ENCODE results near the gene UNC50. TPM values are rescaled to one million over a fixed set of nuclear protein-coding genes. Genes with fewer than 3 reads are reported as not detected.

The UNC50 gene
- total RNA-seq, 3 donors from 2014 or later: 30.2 to 39.1 (median 35.9) TPM

DNA sequence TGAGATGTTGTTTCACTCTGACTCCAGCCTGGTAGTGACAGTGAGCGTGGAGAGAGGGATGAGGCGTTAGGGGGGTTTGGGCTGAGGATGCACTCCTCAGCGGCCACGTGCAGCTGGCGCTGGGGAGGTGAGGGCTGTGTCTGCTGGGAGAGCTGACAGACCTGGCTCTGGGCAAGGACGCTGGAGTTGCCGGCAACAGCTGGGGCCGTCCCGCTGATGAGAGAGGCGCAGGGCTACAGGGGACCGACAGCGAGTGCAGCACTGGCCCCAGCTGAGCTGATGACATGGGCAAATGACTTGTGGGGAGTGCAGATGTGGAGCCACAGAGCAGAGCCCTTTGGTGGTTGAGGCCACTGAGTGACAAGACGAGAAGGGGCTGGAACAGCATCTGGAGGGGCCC lies 38.5 kb upstream of the UNC50 start:
- Mint-ChIP-seq H3K36me3 (ENCODE audit: insufficient read depth) (peaks cover 45% of the 10 kb centered on the region), H3K27me3 (ENCODE audit: low read depth) (no peaks in the 10 kb centered on the region), H3K4me1 (ENCODE audit: low read depth) (no peaks in the 10 kb centered on the region), H3K4me3 (no peak overlapping the region), H3K9me3 (no peaks in the 10 kb centered on the region)
- ATAC-seq (no peak), DNase-seq (no peak)

DNA sequence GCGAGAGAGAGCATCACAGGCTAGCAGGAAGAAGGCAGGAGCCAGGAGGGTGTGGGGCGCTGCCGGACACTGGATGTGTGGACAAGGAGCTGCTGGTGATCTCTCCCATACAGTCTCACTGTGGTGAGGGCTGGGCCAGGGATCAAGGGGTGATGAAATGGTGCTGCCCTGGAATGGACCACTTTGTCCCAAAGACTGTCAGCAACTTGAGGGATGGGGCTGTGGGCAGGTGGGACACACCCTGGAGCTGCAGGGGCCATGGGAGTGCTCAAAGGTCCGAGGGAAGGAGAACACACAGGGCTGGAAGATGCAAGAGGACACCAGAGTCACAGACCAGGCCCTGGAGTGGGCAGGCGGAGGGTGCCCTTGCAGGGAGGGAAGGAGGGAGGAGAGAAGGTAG lies 38.0 kb upstream of the UNC50 start:
- no peak overlapping the region for H3K4me3 Mint-ChIP-seq
- peaks cover 42% of the 10 kb centered on the region for H3K36me3 Mint-ChIP-seq (ENCODE audit: insufficient read depth)
- H3K4me1 Mint-ChIP-seq (ENCODE audit: low read depth): no peaks in the 10 kb centered on the region
- no peaks in the 10 kb centered on the region for H3K27me3 Mint-ChIP-seq (ENCODE audit: low read depth)
- DNase-seq (no peak), ATAC-seq (no peak)
- H3K9me3 Mint-ChIP-seq: no peaks in the 10 kb centered on the region

DNA sequence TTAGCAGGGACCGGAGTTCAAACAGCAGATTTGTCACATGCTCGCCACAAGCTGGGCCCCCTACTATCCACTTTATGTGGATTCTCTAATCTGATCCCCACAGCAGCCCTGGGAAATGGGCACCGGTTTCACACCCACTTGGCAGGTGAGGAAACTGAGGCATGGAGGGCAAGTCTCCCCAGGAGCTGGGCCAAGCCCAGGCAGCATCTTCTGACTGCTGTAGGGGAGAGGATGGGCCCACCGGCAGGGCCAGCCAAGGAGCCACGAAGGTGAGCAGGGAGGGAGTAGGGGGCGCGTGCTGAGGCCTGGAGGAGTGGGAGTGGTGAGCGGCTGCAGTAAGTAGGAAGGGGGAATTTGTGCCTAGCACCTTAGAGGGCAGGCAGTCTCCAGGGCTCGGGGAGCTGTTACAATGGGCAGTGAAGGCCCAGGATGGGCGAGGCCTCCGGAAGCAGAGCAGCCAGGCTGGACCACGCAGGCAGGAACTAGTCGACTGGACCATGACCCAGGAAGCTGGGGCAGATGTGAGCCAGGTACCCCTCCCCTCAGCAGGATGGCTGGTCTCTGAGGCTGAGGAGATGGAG lies 37.2 kb upstream of the UNC50 start:
- DNase-seq (no peak), ATAC-seq (no peak)
- peaks cover 40% of the 10 kb centered on the region for H3K36me3 Mint-ChIP-seq (ENCODE audit: insufficient read depth)
- no peaks in the 10 kb centered on the region for H3K4me1 Mint-ChIP-seq (ENCODE audit: low read depth)
- H3K9me3 Mint-ChIP-seq: no peaks in the 10 kb centered on the region
- no peak overlapping the region for H3K4me3 Mint-ChIP-seq
- H3K27me3 Mint-ChIP-seq (ENCODE audit: low read depth): no peaks in the 10 kb centered on the region

DNA sequence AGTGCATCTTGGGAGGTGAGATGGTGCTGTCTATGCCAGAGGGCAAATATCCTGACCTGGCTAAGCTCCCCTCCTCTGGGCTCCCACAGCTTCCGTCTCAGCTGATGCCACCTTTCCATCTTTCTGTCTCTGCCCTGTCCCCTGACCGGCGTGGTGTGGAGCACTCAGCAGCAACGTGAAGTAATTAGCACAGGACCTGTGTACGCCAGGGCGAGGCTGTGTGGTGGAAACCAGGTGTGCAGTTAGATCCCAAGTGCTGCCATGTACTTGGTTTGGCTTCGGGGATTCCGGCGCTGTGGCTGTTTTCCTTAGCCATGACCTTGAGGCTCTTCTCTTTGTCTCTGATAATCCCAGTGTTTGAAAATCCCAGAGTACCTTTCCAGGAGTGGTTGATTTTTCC lies 36.6 kb upstream of the UNC50 start:
- H3K4me1 Mint-ChIP-seq (ENCODE audit: low read depth): no peaks in the 10 kb centered on the region
- no peak overlapping the region for H3K4me3 Mint-ChIP-seq
- H3K9me3 Mint-ChIP-seq: no peaks in the 10 kb centered on the region
- no peak for ATAC-seq
- DNase-seq: no peak
- peaks cover 37% of the 10 kb centered on the region for H3K36me3 Mint-ChIP-seq (ENCODE audit: insufficient read depth)
- no peaks in the 10 kb centered on the region for H3K27me3 Mint-ChIP-seq (ENCODE audit: low read depth)

DNA sequence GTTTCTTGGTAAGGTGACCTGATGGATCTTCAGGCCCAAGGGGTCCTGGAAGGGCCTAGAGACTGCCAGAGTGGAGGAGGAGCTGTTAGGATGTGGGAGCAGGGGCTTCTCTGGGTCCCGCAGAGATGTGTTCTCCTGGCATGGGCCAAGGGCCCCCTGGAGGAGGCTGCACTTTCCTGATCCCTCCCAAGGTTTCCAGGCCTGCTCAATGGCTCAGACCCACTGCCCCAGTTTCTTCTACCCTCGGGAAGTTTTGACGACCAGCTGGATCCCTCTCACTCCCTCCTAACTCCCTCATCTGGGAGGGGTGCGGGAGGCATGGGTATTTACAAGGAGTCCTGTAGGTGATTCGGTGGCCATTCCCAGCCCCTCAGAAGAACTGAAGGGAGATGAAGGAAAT lies 36.2 kb upstream of the UNC50 start:
- H3K27me3 Mint-ChIP-seq (ENCODE audit: low read depth): no peaks in the 10 kb centered on the region
- no peaks in the 10 kb centered on the region for H3K4me1 Mint-ChIP-seq (ENCODE audit: low read depth)
- no peak for ATAC-seq
- H3K9me3 Mint-ChIP-seq: no peaks in the 10 kb centered on the region
- H3K36me3 Mint-ChIP-seq (ENCODE audit: insufficient read depth): peaks cover 33% of the 10 kb centered on the region
- no peak overlapping the region for H3K4me3 Mint-ChIP-seq
- no peak for DNase-seq

DNA sequence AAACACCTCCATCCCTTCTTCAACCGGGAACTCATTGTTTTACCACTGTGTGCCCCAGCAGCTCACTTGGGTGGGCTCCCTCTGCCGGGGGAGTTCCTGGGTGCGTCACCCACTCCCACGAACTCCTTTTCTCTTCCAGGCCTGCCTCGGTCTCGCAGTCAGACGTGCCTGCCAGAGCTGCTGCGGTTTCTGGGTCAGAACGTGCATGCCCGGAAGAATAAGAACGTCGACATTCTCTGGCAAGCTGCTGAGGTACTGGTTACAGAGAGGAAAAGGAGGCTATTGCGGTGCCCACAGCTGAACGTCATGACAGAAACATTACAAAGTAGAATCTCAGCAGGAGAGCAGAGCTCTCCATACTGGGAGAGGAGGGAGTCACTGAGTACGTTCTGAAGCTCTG lies 35.7 kb upstream of the UNC50 start:
- H3K4me1 Mint-ChIP-seq (ENCODE audit: low read depth): no peaks in the 10 kb centered on the region
- H3K9me3 Mint-ChIP-seq: no peaks in the 10 kb centered on the region
- ATAC-seq: no peak
- no peak overlapping the region for H3K4me3 Mint-ChIP-seq
- H3K36me3 Mint-ChIP-seq (ENCODE audit: insufficient read depth): peaks cover 33% of the 10 kb centered on the region
- no peak for DNase-seq
- no peaks in the 10 kb centered on the region for H3K27me3 Mint-ChIP-seq (ENCODE audit: low read depth)

DNA sequence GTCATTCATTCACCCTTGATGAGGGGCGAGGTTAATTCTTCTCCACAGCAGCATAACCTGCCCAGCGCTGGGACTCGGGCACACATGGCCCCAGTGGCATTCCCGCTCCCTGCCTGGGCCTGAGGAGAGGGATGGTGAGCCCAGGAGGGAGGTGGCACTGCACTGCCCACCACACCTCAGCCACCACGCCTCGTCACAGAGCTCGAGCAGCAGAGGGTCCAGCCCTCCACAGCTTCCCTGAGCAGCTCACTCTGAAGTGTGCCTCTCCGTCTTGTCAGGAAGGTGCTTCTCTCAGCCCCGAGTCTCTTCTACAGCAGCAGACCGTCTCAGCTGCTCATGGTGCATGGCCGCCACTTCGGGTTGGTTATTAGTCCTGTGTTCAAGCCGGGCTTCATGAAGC lies 35.0 kb upstream of the UNC50 start:
- H3K9me3 Mint-ChIP-seq: no peaks in the 10 kb centered on the region
- no peaks in the 10 kb centered on the region for H3K27me3 Mint-ChIP-seq (ENCODE audit: low read depth)
- ATAC-seq (no peak), DNase-seq (no peak)
- H3K36me3 Mint-ChIP-seq (ENCODE audit: insufficient read depth): peaks cover 34% of the 10 kb centered on the region
- H3K4me1 Mint-ChIP-seq (ENCODE audit: low read depth): no peaks in the 10 kb centered on the region
- H3K4me3 Mint-ChIP-seq: no peak overlapping the region

DNA sequence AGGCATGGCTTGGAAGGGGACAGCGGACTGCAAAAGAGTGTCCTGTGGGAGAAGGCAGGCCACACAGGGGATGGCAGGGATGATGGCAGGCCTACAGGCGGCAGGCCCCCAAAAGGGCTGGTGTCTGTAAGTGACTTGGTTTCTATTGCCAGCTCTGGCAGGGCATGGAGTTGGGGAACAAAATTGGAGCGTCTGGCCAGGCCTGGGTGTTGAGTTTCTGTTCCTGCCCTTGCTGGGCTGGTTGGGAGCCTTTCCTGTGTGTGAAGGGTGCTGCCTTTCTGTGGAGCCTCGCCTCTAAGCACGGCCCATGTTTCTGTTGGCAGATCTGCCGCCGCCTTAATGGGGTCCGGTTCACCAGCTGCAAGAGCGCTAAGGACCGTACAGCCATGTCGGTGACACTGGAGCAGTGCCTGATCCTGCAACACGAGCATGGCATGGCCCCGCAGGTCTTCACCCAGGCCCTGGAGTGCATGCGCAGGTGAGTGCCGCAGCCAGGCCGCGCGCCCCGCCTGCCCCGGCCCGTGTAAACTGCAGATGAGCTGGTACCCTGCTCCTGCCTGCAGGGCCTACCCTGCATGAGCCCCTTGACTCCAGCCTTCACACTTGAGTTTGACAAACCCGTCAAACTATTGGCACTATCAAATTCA lies 31.6 kb upstream of the UNC50 start:
- Mint-ChIP-seq H3K9me3 (no peaks in the 10 kb centered on the region), H3K4me1 (ENCODE audit: low read depth) (no peaks in the 10 kb centered on the region), H3K4me3 (no peak overlapping the region), H3K36me3 (ENCODE audit: insufficient read depth) (peaks cover 31% of the 10 kb centered on the region), H3K27me3 (ENCODE audit: low read depth) (no peaks in the 10 kb centered on the region)
- DNase-seq (no peak), ATAC-seq (no peak)

DNA sequence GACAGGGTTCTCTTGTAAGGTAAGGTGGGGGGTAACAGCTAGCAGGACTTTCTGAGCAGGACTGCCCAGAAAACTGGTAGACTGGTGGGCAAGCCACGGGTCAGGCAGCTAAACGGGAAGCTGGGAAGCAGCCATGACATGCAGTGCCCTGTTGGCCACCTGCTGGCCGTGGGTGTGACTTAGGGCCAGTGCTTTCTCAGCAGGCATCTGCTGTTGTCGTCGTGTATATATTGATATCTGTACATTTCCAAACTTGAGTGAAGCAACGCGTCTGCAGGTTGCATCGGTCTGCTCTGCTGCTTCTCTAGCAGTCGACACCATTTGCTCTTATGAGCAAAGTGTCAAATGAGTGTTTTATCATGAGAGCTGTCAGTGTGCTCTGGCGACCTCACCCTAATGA lies 31.1 kb upstream of the UNC50 start:
- Mint-ChIP-seq H3K27me3 (ENCODE audit: low read depth) (no peaks in the 10 kb centered on the region), H3K4me1 (ENCODE audit: low read depth) (no peaks in the 10 kb centered on the region), H3K36me3 (ENCODE audit: insufficient read depth) (peaks cover 35% of the 10 kb centered on the region), H3K4me3 (no peak overlapping the region), H3K9me3 (no peaks in the 10 kb centered on the region)
- ATAC-seq (no peak), DNase-seq (no peak)

DNA sequence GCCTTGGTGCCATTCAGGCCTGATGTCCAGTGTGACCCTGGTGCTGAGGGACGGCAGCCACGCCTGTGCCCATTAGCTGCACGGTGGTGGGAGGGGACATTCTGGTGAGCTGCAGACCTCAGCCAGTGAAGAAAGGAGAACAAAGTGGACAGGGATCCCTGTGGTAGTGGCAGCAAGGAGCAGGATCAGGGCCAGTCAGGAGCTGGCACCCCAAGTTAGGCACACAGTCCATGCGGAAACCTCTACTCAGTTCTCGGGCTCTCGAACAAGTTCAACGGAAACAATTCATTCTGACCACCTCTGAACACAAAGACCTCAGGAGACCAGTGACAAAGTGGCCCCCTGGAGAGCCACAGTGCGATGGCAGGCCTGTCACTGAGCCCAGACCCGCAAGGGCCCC lies 30.2 kb upstream of the UNC50 start:
- Mint-ChIP-seq H3K27me3 (ENCODE audit: low read depth) (no peaks in the 10 kb centered on the region), H3K4me3 (no peak overlapping the region), H3K36me3 (ENCODE audit: insufficient read depth) (peaks cover 31% of the 10 kb centered on the region), H3K4me1 (ENCODE audit: low read depth) (no peaks in the 10 kb centered on the region), H3K9me3 (no peaks in the 10 kb centered on the region)
- no peak for DNase-seq
- no peak for ATAC-seq

DNA sequence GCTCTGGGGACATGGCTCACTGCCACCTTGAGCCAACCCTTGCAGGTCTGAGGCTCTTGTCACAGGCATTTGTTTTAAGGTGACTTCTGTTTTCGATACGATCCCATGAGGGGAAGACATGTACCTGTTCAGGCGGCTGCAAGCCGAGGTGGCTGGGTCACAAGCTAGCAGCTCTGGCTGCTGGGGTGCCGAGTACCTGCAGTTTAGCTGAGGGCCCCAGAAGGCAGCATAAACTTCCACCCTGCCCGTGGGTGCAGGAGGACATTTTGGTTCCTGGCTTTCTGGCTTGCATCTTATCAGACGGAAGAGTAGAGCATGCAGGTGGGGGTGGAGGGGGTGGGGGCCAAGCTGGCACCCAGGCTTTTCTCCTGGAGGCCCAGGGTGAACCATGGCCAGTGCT lies 28.5 kb upstream of the UNC50 start:
- ATAC-seq (no peak), DNase-seq (no peak)
- Mint-ChIP-seq H3K27me3 (ENCODE audit: low read depth) (no peaks in the 10 kb centered on the region), H3K9me3 (no peaks in the 10 kb centered on the region), H3K4me3 (no peak overlapping the region), H3K36me3 (ENCODE audit: insufficient read depth) (peaks cover 34% of the 10 kb centered on the region), H3K4me1 (ENCODE audit: low read depth) (no peaks in the 10 kb centered on the region)

DNA sequence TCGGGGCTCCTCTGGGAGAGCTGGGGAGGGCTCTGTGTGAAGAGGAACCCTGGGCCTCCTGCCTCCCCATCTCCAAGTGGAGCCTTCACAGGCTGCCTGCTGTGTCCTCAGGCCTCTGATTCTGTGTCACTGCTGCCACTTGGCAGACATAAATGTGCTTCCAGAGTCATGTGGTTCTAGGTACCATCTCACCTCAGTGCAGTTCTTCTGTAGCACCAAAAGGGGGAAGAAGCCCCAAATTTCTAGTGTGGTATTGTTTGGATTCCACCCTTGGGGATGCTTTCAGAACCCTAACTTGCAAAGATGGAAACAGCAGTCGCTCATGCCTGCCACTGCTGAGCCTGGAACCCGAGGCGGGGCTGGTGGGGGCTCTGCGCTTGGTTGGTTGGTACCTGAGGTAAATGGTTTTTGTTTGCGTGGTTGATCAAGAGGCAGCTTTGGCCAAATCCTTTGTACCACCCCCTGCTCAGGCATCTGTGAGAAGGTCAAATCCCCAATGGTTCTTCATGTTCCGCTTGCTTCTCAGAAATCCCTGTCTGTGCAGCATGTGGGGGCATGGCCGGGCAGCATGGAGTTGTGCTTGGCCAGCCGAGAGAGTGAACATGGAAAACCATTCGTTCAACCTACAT lies 27.6 kb upstream of the UNC50 start:
- no peak for ATAC-seq
- Mint-ChIP-seq H3K36me3 (ENCODE audit: insufficient read depth) (peaks cover 31% of the 10 kb centered on the region), H3K4me1 (ENCODE audit: low read depth) (no peaks in the 10 kb centered on the region), H3K4me3 (no peak overlapping the region), H3K9me3 (no peaks in the 10 kb centered on the region), H3K27me3 (ENCODE audit: low read depth) (no peaks in the 10 kb centered on the region)
- no peak for DNase-seq

DNA sequence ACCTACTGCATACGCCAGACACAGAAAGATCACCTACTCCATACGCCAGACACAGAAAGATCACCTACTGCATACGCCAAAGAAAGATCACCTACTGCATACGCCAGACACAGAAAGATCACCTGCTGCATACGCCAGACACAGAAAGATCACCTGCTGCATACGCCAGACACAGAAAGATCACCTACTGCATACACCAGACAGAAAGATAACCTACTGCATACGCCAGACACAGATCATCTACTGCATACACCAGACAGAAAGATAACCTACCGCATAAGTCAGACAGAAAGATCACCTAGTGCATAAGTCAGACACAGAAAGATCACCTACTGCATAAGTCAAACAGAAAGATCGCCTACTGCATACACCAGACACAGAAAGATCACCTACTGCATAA lies 25.9 kb upstream of the UNC50 start:
- Mint-ChIP-seq H3K4me1 (ENCODE audit: low read depth) (peaks cover 3% of the 10 kb centered on the region), H3K36me3 (ENCODE audit: insufficient read depth) (peaks cover 33% of the 10 kb centered on the region), H3K27me3 (ENCODE audit: low read depth) (no peaks in the 10 kb centered on the region), H3K9me3 (no peaks in the 10 kb centered on the region), H3K4me3 (no peak overlapping the region)
- ATAC-seq: no peak
- no peak for DNase-seq

DNA sequence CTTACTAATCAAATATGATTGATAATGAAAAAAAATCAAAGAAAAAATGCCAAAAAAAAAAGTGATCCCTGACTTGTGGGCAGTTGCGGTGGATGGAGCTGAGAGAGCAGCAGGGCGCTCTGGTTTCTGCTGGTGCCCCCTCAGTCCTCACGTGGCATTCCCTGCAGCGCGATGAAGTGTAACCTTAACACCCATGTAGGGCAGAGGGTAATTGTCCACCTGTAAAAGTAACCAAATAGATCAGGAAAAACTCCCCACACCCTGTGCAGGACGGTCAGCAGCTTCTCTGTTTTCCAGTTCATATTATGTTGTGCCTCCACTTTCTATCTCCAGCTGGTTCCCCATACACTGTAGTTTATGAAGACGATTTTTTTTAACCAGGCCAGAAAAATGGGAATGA lies 25.1 kb upstream of the UNC50 start:
- ATAC-seq (no peak), DNase-seq (no peak)
- H3K4me1 Mint-ChIP-seq (ENCODE audit: low read depth): peaks cover 5% of the 10 kb centered on the region
- no peaks in the 10 kb centered on the region for H3K9me3 Mint-ChIP-seq
- no peaks in the 10 kb centered on the region for H3K27me3 Mint-ChIP-seq (ENCODE audit: low read depth)
- H3K4me3 Mint-ChIP-seq: no peak overlapping the region
- H3K36me3 Mint-ChIP-seq (ENCODE audit: insufficient read depth): peaks cover 28% of the 10 kb centered on the region

DNA sequence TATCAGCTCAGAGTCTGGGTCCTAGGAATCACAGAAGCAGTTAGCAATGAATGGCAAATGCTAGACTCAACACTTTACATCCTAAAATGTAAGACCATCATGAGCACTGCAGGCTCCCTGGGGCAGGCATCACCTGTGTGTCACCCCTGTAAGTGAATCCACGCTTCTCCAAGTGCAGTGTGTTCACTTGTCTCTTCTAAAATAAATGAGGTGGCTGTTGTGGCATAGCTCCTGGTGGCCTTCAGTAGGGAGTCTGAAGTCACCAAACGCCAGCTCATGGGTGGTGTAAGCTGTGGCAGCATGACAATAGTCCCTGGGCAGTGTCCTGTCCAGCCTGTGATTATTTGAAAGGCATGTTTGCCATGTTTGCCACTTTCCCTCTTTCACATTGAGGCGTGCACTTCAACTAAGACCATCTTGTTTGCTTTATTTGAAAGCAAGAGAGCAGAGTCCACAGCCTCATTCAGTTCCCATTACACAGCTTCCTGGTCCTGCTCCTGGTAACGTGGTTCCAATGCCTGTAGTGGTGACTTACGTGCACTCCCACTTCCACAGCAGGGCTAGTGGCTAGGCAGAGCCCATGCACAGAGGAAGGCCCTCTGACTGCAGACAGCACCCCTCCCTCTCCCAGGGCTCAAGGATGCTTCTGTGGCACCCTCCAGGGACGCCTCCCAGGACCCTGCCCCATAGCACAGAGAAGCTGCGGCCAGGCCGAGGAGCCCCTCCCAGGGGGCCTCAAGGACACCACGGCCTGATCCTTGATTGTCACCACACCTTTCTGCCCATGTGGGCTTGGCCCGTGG lies 24.4 kb upstream of the UNC50 start:
- DNase-seq: no peak
- no peak for ATAC-seq
- Mint-ChIP-seq H3K36me3 (ENCODE audit: insufficient read depth) (peaks cover 28% of the 10 kb centered on the region), H3K9me3 (no peaks in the 10 kb centered on the region), H3K4me1 (ENCODE audit: low read depth) (peaks cover 5% of the 10 kb centered on the region), H3K4me3 (no peak overlapping the region), H3K27me3 (ENCODE audit: low read depth) (no peaks in the 10 kb centered on the region)
